Amniotic stem cell (primary cell): ENCODE results near the gene OR4D9.
"Not testable (repeated sequence)": the region's sequence is repeated elsewhere in the genome, so short reads cannot be mapped to it uniquely, and the experiment has no call there.

Experiments used
- DNase-seq: peaks from one replicate; lab custom pipeline; 2025; lab: John Stamatoyannopoulos, UW

Gene OR4D9

DNA sequence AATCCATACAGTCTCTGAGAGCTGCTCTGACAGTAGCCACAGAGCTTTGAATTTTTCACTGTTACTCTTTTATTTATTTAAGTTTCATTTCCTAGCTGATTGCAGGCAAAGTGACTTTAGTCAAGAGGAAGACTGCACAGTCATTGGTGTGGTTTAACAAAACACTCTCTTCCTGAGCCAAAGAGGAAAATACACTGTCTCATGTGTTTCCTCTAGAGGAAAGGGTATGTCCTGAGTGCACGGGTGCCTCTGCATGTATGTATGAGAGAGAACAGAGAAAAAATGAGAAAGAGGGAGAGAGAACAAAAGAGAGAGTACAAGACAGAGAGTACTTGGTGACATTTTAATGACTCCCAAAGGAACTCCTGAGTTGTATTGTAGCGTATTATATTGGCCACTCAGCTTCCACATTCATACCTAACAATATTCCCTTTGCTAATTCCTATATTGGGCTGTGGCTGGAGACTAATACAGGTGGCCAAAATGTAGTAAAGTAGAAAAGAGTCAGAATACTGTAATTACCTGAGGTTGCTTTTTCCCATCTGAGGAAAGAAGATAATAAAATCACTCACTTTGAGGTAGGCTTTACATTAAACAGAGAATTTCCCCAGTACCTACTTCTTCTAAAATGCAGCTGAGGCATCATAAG lies at the start of gene OR4D9:
Gene OR4D9 (plus strand): TSS at position 599 of the 649 bp plus-strand sequence. CDS start 3,374 bp downstream, outside the sequence.
- no peak for DNase-seq

DNA sequence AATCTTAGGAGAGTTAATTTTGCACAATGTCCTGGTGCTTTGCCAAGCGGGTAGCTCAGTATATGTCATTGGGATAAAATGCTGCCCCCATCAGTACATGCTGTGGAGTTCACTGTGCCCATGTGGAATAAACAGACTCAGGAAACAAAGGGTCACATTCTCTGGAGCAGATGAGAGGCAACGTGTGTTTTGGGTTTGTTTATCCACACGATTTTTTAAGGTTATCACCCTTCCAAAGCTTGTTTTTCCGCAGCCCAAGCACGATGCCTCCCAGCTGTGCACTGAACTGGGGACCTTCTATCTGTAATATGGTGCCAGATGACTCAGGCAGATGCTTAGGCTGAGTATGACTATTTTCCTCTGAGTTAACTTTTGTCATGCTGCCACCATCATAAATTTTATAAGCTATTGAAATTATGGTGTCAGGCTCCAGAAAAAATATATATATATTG lies 48.1 kb upstream of the OR4D9 start:
- DNase-seq: no peak

DNA sequence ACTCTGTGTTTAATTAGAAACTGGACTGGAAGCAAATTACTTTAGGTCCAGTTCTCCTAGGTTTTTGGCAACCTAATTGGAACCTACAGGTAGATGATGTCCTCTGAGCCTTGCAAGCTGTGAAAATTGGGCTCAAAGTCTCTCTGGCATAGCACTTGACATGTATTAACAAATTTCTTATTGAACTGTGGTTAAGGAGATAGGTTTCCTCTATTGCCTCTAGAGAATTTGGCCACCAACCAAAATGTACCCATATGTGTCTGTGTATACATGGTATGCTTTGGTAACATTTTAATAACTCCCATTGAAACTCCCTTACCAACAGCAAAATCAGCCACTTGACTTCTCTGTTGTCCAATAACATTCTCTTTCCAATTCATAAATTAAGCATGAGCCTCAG lies 38.3 kb upstream of the OR4D9 start, which contains the start of gene OR4D10:
Gene OR4D10 (plus strand): TSS at position 301 of the 400 bp plus-strand sequence. CDS start 4,115 bp downstream, outside the sequence.
- no peak for DNase-seq

DNA sequence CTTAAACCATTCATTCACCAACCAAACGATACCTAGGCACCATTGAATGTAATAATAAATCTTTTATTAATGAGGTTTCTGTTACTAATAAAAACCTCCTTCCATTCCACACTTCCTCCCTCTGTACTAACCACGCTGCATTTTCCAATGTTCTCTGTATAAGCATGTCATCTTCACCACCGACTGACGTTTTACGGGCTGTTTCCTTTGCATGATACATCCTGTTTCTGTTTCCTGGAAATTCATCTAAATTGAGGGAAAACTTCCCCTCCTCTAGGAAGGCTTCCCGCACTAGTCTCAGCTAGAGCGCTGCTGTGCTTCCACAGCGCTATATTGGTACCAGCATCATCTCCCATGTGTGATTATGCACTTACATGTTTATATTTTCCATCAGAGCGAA lies 36.2 kb upstream of the OR4D9 start:
- no peak for DNase-seq

DNA sequence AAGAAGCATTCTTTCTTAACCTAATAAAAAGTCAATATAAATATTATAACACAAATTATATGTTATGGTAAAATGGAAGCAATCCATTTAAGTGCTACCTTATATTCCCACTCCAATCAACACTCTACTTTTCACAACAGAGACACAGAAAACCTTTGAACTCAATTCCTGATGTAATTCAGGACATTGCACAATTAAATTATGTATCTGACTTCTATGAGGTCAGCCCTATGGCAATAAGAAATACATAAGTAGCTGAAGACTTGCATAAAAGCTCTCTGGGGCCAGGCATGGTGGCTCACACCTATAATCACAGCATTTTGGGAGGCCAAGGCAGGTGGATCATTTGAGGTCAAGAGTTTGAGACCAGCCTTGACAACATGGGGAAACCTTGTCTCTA lies 31.4 kb upstream of the OR4D9 start:
- DNase-seq: no peak

DNA sequence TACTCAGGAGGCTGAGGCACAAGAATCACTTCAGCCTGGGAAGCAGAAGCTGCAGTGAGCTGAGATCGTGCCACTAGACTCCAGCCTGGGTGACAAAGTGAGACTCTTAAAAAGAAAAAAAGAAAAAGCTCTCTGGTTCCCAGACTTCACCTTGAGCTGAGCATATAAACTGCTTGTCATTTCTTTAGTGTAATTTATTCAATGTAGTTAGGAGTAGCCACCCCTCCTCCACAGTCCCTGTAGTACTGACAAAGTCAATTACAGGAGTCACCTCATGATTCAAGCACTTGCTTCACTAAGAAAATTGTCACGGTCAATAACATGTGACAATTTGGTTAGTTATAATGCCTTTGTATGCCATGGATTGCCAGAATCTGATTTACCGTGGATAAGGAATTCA lies 31.0 kb upstream of the OR4D9 start:
- DNase-seq: no peak

DNA sequence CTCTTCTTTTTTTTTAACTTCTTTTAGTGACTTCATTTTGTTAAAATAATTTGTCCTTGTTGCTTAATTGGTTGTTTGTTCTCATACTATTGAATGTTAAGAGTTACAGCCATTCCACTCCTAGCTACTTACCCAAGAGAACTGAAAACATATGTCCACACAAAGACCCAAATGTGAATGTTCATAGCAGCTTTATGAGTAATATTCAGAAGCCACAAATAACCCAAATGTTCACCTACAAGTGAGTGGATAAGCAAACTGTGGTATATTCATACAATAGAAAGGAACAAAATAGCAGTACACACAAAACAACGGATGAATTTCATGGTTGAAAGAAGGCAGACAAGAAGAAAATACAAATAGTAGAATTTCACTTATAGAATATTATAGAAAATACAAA lies 9.4 kb upstream of the OR4D9 start:
- DNase-seq: no peak

DNA sequence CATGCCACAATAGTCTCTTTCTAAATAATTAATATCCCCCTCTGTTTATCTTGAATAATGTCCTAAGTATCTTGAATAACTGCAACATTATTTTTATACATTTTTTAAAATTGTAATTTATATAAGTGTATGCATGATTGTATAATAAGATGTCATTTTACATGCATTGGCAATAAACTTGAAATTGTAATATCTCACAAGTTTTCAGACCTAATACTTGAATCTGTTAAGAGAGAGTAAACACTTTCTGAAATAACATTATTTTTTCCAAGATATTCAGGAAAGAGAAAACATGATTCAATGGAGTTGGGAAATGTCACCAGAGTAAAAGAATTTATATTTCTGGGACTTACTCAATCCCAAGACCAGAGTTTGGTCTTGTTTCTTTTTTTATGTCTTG lies 8.1 kb upstream of the OR4D9 start, which contains the start of gene OR4D11:
Gene OR4D11 (plus strand): TSS at position 301 of the 400 bp plus-strand sequence. CDS start 0 bp downstream, at position 301.
- no peak for DNase-seq

DNA sequence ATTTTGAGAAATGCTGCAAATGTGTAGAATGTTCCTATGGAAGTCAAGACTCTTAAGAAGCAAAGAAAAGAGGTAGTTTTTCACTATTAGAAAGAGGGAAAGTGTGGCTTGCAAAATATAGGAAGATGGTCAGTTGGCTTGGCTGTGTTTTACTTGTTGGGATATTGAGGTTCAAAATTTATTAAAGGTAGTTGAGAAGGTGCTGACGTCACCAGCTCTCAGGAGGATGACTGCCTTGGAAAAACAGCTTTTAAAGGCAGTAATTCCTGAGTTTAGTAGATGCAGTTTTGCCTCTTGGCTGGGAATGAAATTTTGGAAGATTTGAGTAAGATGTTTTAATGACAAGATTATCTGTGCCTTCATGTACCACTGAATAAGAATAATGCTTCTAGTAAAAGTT lies 336 bp downstream of the OR4D9 start:
- DNase-seq: no peak

DNA sequence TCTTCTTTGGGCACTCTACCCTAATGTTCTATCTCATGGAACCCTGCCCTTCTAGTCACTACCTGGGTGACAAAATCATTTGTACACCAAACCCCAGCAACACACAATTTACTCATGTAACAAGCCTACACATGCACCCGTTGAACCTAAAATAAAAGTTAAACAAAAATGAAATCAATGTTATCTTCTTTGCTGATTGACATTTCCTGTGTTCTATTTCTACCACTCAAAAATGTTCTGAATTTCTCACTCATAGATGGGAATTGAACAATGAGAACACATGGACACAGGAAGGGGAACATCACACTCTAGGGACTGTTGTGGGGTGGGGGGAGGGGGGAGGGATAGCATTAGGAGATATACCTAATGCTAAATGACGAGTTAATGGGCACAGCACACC lies 8.8 kb downstream of the OR4D9 start:
- DNase-seq: not testable (repeated sequence)

DNA sequence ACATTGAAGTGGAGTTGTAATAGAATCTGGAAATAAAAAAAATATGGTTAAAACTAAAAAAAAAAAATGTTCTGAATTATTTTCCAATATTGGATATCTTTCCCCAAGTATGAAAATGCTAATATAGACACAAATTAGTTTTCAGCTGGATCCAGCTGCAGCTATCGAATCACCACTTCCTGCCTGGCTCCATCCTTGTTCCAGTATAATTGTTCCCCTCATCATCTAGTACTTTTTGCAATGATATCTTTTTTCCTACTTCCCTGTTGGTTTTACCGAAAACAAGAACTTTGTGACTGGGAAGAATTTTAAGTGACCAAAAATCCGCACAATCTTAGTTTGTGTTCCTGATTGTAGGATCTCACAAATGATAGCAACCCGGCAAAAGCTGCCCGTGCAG lies 9.4 kb downstream of the OR4D9 start:
- no peak for DNase-seq

DNA sequence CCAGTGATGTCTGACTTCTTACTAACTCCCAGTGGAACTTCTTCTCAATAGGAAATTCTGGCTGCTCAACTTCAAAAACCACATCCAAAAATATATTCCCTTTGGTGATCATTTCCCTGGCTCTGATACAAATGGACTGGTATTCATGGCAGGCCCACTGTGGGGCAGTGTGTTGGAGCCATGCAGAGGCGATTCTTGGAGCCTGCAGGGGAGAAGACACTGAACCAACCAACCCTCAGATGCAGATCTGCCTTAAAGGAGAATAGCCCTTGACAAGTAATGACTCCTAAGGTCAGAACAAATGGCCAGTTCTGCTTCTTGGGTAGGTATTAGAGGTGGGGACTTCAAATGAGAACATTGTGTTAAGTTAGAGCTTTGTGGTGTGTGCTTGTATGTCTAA lies 12.2 kb downstream of the OR4D9 start:
- DNase-seq: no peak

DNA sequence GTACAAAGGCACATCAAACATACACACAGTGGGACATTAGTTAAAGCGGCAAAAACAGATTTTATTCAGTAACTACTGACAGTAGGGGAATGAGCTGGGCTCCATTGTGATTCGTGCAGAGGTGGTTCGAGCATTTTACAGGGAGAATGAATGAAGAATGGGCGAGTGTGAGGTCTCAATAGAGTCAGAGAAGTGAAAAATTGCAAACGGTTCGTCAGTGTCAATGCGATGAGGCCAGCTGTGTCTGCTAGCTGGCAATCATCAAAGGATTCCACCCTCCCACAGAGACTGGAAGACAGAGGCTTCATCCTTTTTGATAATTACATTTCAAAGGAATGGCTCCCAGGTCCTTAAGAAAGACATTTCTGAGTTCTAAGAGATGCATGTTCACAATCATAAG lies 17.4 kb downstream of the OR4D9 start:
- DNase-seq: no peak

DNA sequence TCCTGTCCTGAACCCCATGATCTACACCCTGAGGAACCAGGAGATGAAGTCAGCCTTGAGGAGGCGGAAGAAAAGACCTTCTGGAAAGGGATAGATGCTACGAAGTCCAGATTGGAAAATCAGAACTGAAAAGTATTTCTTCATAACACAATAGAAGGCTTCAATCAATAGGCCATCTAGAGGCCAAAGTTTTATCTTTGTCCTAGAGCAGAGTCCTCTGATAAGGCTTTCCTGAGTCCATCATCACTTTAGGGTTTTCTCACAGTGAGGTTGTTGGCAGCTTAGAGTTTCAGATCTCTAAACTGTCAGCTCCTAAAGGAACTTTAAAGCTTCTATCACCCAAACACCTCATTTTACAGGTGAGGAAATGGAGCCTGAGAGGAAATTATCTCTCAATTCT lies 21.3 kb downstream of the OR4D9 start:
- no peak for DNase-seq

DNA sequence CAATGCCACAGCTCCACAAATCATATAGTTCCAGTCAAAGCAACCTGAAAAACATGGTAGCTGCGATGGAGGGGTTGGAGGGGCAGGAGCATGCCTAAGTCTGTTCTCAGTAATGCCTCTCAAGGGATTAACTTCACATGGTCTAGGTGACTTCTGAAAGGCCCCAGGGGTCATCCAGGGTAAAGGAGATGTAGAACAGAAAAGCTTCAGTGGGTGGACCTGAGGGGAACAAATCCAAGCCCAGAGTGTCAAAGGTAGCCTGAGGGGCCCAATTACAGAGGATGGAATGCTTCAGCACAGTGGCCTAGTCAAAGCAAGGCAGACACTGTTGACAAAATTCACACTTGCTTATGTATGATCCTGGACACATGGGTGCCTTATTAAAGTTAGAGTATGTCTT lies 23.3 kb downstream of the OR4D9 start:
- DNase-seq: no peak

DNA sequence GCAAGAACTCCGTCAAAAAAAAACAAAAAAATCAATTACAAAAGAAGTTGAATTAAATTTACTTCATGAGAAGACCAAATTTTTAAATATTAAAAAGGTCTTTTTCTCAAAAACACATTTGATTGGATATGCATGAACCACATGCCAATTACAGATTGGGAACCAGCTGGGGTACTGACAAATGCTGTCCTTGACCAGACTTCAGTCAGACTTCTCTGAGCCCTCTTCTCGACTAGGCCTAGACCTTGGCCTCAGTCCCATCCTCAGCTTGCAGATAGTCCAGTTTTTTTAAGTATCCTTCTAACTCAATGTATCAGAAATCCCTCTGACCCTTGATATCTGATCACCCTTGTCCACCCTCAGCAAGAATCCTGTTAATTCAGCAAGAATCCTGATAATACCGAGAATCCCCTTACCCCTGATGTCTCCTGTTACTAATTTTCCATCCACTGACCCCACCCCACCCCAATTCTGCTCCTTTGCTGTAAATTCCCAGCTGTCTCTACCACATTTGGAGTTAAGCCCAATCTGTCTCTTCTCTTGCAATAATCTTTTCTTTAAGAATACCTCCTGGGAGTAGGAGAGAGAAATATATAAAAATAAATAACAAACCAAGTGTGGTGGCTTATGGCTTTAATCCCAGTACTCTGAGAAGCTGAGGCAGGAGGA lies 30.9 kb downstream of the OR4D9 start:
- DNase-seq: no peak

DNA sequence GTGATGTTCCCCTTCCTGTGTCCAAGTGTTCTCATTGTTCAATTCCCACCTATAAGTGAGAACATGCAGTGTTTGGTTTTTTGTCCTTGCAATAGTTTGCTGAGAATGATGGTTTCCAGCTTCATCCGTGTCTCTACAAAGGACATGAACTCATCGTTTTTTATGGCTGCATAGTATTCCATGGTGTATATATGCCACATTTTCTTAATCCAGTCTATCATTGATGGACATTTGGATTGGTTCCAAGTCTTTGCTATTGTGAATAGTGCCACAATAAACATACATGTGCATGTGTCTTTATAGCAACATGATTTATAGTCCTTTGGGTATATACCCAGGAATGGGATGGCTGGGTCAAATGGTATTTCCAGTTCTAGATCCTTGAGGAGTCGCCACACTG lies 32.4 kb downstream of the OR4D9 start:
- DNase-seq: not testable (repeated sequence)

DNA sequence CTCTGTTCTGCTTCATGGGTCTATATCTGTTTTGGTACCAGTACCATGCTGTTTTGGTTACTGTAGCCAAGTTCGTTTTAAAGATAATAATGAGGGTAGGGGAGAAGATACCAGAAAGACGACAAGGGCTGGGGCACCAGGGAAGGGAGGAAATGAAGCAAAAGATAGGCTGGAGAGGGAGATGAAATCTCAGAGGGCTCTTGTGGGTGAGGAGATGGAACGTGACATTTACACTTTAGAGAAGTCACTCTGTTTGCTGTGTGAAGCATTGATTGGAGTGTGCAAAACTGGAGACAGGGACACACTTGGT lies 33.5 kb downstream of the OR4D9 start:
- no peak for DNase-seq

DNA sequence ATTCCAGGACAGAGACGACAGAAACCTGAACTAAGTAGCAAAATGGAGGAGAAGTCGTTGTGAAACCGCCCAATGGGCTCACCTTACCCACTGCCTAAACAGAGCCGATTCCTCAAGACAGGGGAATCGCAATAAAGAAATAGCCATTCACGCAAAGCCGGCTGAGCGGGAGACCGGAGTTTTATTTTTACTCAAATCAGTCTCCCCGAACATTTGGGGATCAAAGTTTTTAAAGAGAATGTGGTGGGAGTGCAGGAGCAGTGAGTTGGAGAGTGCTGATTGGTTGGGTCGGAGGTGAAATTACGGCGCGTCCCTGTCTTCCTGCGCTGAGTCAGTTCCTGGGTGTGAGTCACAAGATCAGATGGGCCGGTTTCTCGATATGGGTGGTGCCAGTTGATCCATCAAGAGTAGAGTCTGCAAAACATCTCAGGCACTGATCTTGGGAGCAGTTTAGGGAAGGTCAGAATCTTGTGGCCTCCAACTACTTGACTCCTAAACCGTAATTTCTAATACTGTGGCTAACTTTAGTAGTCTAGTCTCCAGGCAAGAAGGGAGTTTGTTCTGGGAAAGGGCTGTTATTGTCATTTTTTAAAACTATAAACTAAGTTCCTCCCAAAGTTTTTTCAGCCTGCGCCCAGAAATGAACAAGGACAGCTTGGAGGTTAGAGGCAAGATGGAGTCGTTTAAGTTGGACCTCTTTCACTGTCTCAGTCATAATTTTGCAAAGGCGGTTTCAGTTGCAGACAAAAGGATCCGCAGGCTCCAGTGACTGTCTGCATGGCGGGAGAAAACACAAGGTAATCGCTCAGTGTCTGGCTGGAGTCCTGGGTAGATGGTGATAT lies 34.1 kb downstream of the OR4D9 start:
- DNase-seq: no peak

DNA sequence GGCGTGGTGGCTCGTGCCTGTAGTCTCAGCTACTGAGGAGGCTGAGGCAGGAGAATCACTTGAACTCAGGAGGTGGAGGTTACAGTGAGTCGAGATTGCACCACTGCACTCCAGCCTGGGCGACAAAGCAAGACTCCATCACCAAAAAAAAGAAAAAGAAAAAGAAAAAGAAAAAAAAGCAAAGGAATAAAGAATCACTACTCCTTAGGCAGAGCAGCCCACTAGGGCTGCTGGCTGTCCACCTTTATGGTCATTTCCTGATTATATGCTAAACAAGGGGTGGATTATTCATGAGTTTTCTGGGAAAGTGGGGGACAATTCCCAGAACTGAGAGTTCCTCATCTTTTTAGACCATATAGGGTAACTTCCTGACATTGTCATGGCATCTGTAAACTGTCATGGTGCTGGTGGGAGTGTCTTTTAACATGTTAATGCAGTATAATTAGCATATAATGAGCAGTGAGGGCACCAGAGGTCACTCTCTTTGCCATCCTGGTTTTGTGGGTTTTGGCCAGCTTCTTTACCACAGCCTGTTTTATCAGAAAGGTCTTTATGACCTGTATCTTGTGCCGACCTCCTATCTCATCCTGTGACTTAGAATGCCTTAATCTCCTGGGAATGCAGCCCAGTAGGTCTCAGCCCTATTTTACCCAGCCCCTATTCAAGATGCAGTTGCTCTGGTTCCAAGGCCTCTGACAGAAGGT lies 36.4 kb downstream of the OR4D9 start:
- DNase-seq: not testable (repeated sequence)

DNA sequence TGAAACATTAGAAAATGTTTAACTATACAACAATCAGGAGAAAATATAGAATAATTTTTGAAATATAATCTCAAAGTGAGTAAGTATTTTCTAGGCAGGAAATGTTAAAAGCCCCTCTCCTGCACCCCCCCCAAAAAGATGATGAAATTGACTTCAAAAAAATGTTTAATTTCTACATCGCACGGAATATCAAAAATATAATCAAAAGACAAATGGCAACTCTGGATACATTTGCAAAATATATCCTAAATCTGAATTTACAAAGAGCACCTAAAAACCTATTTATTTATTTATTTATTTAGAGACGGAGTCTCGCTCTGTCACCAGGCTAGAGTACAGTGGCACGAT lies 36.9 kb downstream of the OR4D9 start:
- DNase-seq: no peak

DNA sequence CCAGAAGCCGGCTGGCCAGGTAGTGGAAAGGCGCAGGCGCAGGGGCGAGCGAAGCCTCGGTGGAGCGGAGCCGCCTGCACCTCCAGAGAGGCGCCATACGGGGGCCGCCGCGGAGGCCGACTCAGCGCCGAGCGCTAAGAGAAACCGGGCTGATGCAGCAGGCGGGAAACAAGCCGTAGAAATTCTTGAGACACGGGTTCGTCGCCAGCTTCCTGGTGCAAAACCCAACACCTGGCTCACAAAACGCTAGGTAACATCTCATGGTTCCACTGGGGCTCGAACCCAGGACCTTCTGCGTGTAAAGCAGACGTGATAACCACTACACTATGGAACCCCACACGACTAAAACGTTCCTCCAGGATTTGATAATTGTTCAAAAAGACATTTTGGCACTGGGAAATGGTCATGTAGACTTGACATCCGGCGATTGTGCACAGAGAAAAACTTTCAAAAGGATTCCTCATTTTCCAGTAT lies 39.1 kb downstream of the OR4D9 start:
- DNase-seq: peak; percentile 94
